ENCODE measurements around the gene COL1A2. TPM values are rescaled to one million over a fixed set of nuclear protein-coding genes. Genes with fewer than 3 reads are reported as not detected.

The COL1A2 gene
- total and polyA plus RNA-seq, 2 donors (not counting 1 experiment from before 2014, with no cell fraction given): 0.46 to 0.47 TPM

DNA sequence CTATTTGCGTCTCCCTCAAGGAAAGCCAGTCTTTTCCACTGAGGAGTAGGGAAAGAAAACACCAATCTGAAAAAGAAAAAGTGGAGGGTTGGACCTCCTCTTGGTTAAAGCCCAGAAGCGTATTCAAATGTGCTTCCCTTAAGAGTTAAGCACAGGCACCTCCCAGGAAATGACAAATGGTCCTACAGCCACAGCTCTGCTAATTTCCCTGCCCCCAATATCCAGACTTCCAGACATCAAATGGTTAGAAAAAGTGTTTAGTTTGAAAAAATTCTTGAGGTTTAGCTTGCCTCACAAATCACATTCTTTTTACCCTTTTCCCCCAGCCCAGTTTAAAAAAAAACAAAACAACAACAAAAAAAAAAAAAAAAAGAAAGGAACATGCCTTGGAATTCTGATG lies 19.0 kb upstream of the COL1A2 start:
- intact Hi-C loops (cut with micrococcal nuclease): no loop called here
- Mint-ChIP-seq H3K4me1 (no peaks in the 10 kb centered on the region), H3K27me3 (peaks cover 14% of the 10 kb centered on the region), H3K9me3 (ENCODE audit: insufficient read depth) (no peaks in the 10 kb centered on the region), H3K4me3 (no peak overlapping the region), H3K27ac (no peak overlapping the region)
- POLR2A ChIA-PET: no interaction called here
- H4K20me1 ChIP-seq (ENCODE audit: control insufficient read depth, insufficient read depth, low read length, poor library complexity, severe bottlenecking): no peaks in the 10 kb centered on the region
- H2AFZ ChIP-seq (ENCODE audit: insufficient read depth, low read depth, low read length, poor library complexity, severe bottlenecking): no peak overlapping the region
- no peak overlapping the region for H3K9ac ChIP-seq (ENCODE audit: low read length)
- CTCF ChIA-PET: interaction anchor here (0.8 kb wide), 1 partner anchor 20 kb away, joined by 3 read pairs; no protein-coding TSS in a partner anchor
- H3K36me3 ChIP-seq (replicated peaks in 1 of 2; ENCODE audit: control extremely low read depth in 1 of 2, control insufficient read depth in 1 of 2, extremely low read depth in 1 of 2, insufficient read depth in 2 of 2, low read length in 1 of 2): no peaks in the 10 kb centered on the region
- ATAC-seq (ENCODE audit: low read depth) (no peak), DNase-seq (no peak)
- H3K9me3 ChIP-seq (ENCODE audit: control extremely low read depth in 1 of 3, control insufficient read depth in 2 of 3, insufficient read depth in 1 of 3, low read length in 2 of 3): no peaks in the 10 kb centered on the region
- H3K4me3 ChIP-seq (ENCODE audit: control extremely low read depth in 1 of 5, extremely low read depth in 1 of 5, insufficient read depth in 1 of 5, low read depth in 2 of 5, low read length in 4 of 5): no peak overlapping the region
- H3K27ac ChIP-seq (ENCODE audit: low read length in 2 of 2): no peak overlapping the region
- TF ChIP-seq EZH2 (IDR thresholded peaks at IDR 0.05; ENCODE audit: borderline replicate concordance, insufficient read depth, low read depth, low read length, poor library complexity, severe bottlenecking): no peak
- TF ChIP-seq, protein P1, sequence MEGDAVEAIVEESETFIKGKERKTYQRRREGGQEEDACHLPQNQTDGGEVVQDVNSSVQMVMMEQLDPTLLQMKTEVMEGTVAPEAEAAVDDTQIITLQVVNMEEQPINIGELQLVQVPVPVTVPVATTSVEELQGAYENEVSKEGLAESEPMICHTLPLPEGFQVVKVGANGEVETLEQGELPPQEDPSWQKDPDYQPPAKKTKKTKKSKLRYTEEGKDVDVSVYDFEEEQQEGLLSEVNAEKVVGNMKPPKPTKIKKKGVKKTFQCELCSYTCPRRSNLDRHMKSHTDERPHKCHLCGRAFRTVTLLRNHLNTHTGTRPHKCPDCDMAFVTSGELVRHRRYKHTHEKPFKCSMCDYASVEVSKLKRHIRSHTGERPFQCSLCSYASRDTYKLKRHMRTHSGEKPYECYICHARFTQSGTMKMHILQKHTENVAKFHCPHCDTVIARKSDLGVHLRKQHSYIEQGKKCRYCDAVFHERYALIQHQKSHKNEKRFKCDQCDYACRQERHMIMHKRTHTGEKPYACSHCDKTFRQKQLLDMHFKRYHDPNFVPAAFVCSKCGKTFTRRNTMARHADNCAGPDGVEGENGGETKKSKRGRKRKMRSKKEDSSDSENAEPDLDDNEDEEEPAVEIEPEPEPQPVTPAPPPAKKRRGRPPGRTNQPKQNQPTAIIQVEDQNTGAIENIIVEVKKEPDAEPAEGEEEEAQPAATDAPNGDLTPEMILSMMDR (IDR thresholded peaks at IDR 0.05): no peak
- no peaks in the 10 kb centered on the region for H3K4me1 ChIP-seq (ENCODE audit: control insufficient read depth in 2 of 2, insufficient read depth in 2 of 2, low read length in 2 of 2)
- no peaks in the 10 kb centered on the region for H3K27me3 ChIP-seq (replicated peaks in 1 of 4; ENCODE audit: control extremely low read depth in 1 of 4, control insufficient read depth in 3 of 4, insufficient read depth in 4 of 4, low read length in 3 of 4)
- 100% methylated on average over 1 of the region's 2 CpGs for WGBS (ENCODE audit: insufficient coverage)
- H3K79me2 ChIP-seq (ENCODE audit: control insufficient read depth, insufficient read depth, low read length): no peaks in the 10 kb centered on the region
- H3K4me2 ChIP-seq (replicated peaks; ENCODE audit: low read depth, low read length, poor library complexity, severe bottlenecking): no peak overlapping the region

GRCh38 chr7:94376281-94376680 lies 18.4 kb upstream of the COL1A2 start:
- intact Hi-C loops (cut with micrococcal nuclease): no loop called here
- ChIA-PET CTCF (interaction anchor here (0.8 kb wide), 1 partner anchor 19 kb away, joined by 3 read pairs; no protein-coding TSS in a partner anchor), POLR2A (no interaction called here)
- Mint-ChIP-seq H3K4me3 (no peak overlapping the region), H3K27ac (no peak overlapping the region), H3K9me3 (ENCODE audit: insufficient read depth) (no peaks in the 10 kb centered on the region), H3K27me3 (peaks cover 14% of the 10 kb centered on the region), H3K4me1 (no peaks in the 10 kb centered on the region)
- ATAC-seq (ENCODE audit: low read depth) (no peak), DNase-seq (no peak)
- no peak overlapping the region for H3K9ac ChIP-seq (ENCODE audit: low read length)
- H3K27ac ChIP-seq (ENCODE audit: low read length in 2 of 2): no peak overlapping the region
- no peaks in the 10 kb centered on the region for H3K79me2 ChIP-seq (ENCODE audit: control insufficient read depth, insufficient read depth, low read length)
- no peaks in the 10 kb centered on the region for H4K20me1 ChIP-seq (ENCODE audit: control insufficient read depth, insufficient read depth, low read length, poor library complexity, severe bottlenecking)
- no peak overlapping the region for H3K4me3 ChIP-seq (ENCODE audit: control extremely low read depth in 1 of 5, extremely low read depth in 1 of 5, insufficient read depth in 1 of 5, low read depth in 2 of 5, low read length in 4 of 5)
- no peaks in the 10 kb centered on the region for H3K27me3 ChIP-seq (replicated peaks in 1 of 4; ENCODE audit: control extremely low read depth in 1 of 4, control insufficient read depth in 3 of 4, insufficient read depth in 4 of 4, low read length in 3 of 4)
- TF ChIP-seq, protein P1 (IDR thresholded peaks at IDR 0.05): no peak
- TF ChIP-seq EZH2 (IDR thresholded peaks at IDR 0.05; ENCODE audit: borderline replicate concordance, insufficient read depth, low read depth, low read length, poor library complexity, severe bottlenecking): no peak
- H3K4me1 ChIP-seq (ENCODE audit: control insufficient read depth in 2 of 2, insufficient read depth in 2 of 2, low read length in 2 of 2): no peaks in the 10 kb centered on the region
- no peak overlapping the region for H3K4me2 ChIP-seq (replicated peaks; ENCODE audit: low read depth, low read length, poor library complexity, severe bottlenecking)
- H3K9me3 ChIP-seq (ENCODE audit: control extremely low read depth in 1 of 3, control insufficient read depth in 2 of 3, insufficient read depth in 1 of 3, low read length in 2 of 3): no peaks in the 10 kb centered on the region
- no peak overlapping the region for H2AFZ ChIP-seq (ENCODE audit: insufficient read depth, low read depth, low read length, poor library complexity, severe bottlenecking)
- WGBS (ENCODE audit: insufficient coverage): 80% methylated on average over 1 of the region's 1 CpG
- no peaks in the 10 kb centered on the region for H3K36me3 ChIP-seq (replicated peaks in 1 of 2; ENCODE audit: control extremely low read depth in 1 of 2, control insufficient read depth in 1 of 2, extremely low read depth in 1 of 2, insufficient read depth in 2 of 2, low read length in 1 of 2)
